Sigmoid colon (tissue), 4 donors: Measurements from ENCODE around the gene SORBS1.

Experiments used
- CTCF ChIP-seq, 4 experiments: fragments of 450-650 bp in 3 of 4; fragments of 200-600 bp in 1 of 4; IDR thresholded peaks; one replicate each; pipeline ENCODE4 v1.5.1; 2016 to 2019; ENCODE audit warnings: antibody characterized with exemption in 4 of 4, mild to moderate bottlenecking in 3 of 4, moderate library complexity in 2 of 4
- EP300 ChIP-seq, 4 donors: sonication (generic); formaldehyde crosslinking; IDR thresholded peaks; one replicate each; pipeline ENCODE4 v1.6.1; 2017; ENCODE audit warnings: antibody characterized with exemption in 4 of 4
- POLR2A ChIP-seq, 2 donors: fragments of 450-650 bp; IDR thresholded peaks; one replicate each; pipeline ENCODE4 v1.6.1; 2016; ENCODE audit warnings: antibody characterized with exemption in 2 of 2, mild to moderate bottlenecking in 2 of 2, moderate library complexity in 2 of 2
- POLR2AphosphoS5 ChIP-seq, 4 donors: sonication (generic); formaldehyde crosslinking; IDR thresholded peaks; one replicate each; pipeline ENCODE4 v1.6.1; 2017; ENCODE audit warnings: antibody characterized with exemption in 4 of 4

- no peak for TF ChIP-seq CTCF (IDR thresholded peaks at IDR 0.05)
- TF ChIP-seq POLR2A (IDR thresholded peaks at IDR 0.05), result no peak
- no peak for TF ChIP-seq POLR2AphosphoS5 (IDR thresholded peaks at IDR 0.05)
- no peak for TF ChIP-seq EP300 (IDR thresholded peaks at IDR 0.05)
Measured at GRCh38 chr10:95552679-95553342, 8.4 kb downstream of the SORBS1 start.
